HepG2 (cell line): ENCODE data around the gene MARF1. TPM values are rescaled to one million over a fixed set of nuclear protein-coding genes. Genes with fewer than 3 reads are reported as not detected.

Experiments
- ARNTL ChIP-seq: sonication (generic); formaldehyde crosslinking; IDR thresholded peaks from 2 replicates; pipeline ENCODE4 v1.4.0; 2020; ENCODE audit warnings: mild to moderate bottlenecking, missing genetic modification reagents
- ATRX ChIP-seq: sonication (generic); formaldehyde crosslinking; IDR thresholded peaks from 2 replicates; pipeline ENCODE4 v1.4.0; 2020; ENCODE audit warnings: missing genetic modification reagents, borderline replicate concordance
- JUND ChIP-seq: sonication (generic); formaldehyde crosslinking; IDR thresholded peaks from 2 replicates; pipeline ENCODE4 v1.8.0; 2022; ENCODE audit warnings: mild to moderate bottlenecking, missing genetic modification reagents
- KLF15 ChIP-seq: sonication (generic); formaldehyde crosslinking; IDR thresholded peaks from 2 replicates; pipeline ENCODE4 v1.8.1; 2023; ENCODE audit warnings: borderline replicate concordance, mild to moderate bottlenecking, inconsistent platforms, missing genetic modification reagents, mixed read lengths
- MAFG ChIP-seq: sonication (generic); formaldehyde crosslinking; IDR thresholded peaks from 2 replicates; pipeline ENCODE4 v1.5.1; 2020; ENCODE audit warnings: mild to moderate bottlenecking, missing genetic modification reagents
- MAX ChIP-seq: IDR thresholded peaks from 2 replicates; pipeline ENCODE4 v1.6.1; 2012; ENCODE audit warnings: inconsistent platforms
- MLXIP ChIP-seq: sonication (generic); formaldehyde crosslinking; IDR thresholded peaks from 2 replicates; pipeline ENCODE4 v1.9.0; 2021; ENCODE audit warnings: missing genetic modification reagents, borderline replicate concordance
- NAIF1 ChIP-seq: sonication (generic); formaldehyde crosslinking; IDR thresholded peaks from 2 replicates; pipeline ENCODE4 v1.5.0; 2020; ENCODE audit warnings: mild to moderate bottlenecking, missing genetic modification reagents, borderline replicate concordance
- NRL ChIP-seq: sonication (generic); formaldehyde crosslinking; IDR thresholded peaks from 2 replicates; pipeline ENCODE4 v1.5.0; 2020; ENCODE audit warnings: missing genetic modification reagents, mild to moderate bottlenecking, moderate library complexity, borderline replicate concordance
- SMARCC2 ChIP-seq: fragments of 450-650 bp; IDR thresholded peaks from 2 replicates; pipeline ENCODE4 v1.6.1; 2017; ENCODE audit warnings: antibody characterized with exemption, mild to moderate bottlenecking
- SP2 ChIP-seq: sonication (generic); formaldehyde crosslinking; IDR thresholded peaks from 2 replicates; pipeline ENCODE4 v1.5.1; 2020; ENCODE audit warnings: mild to moderate bottlenecking, missing genetic modification reagents
- TARDBP ChIP-seq: sonication (generic); formaldehyde crosslinking; IDR thresholded peaks from 2 replicates; pipeline ENCODE4 v1.8.0; 2022; ENCODE audit warnings: mild to moderate bottlenecking, missing genetic modification reagents
- U2AF1 ChIP-seq: fragments of 200-400 bp; formaldehyde crosslinking; optimal IDR thresholded peaks from 2 replicates; pipeline ENCODE3; 2017; ENCODE audit warnings: mild to moderate bottlenecking, low read depth, low read length
- ZBTB38 ChIP-seq: sonication (generic); formaldehyde crosslinking; IDR thresholded peaks from 2 replicates; pipeline ENCODE4 v1.5.1; 2020; ENCODE audit warnings: mild to moderate bottlenecking, missing genetic modification reagents
- ZNF160 ChIP-seq: sonication (generic); formaldehyde crosslinking; IDR thresholded peaks from 2 replicates; pipeline ENCODE4 v1.8.0; 2022; ENCODE audit warnings: mild to moderate bottlenecking, inconsistent platforms, missing genetic modification reagents
- ZNF296 ChIP-seq: sonication (generic); formaldehyde crosslinking; conservative IDR thresholded peaks from 2 replicates; pipeline ENCODE4 v1.5.0; 2020; ENCODE audit warnings: mild to moderate bottlenecking, missing genetic modification reagents
- ZNF318 ChIP-seq: sonication (generic); formaldehyde crosslinking; IDR thresholded peaks from 2 replicates; pipeline ENCODE4 v1.4.0; 2020; ENCODE audit warnings: mild to moderate bottlenecking, missing genetic modification reagents
- ZNF670 ChIP-seq: sonication (generic); formaldehyde crosslinking; IDR thresholded peaks from 2 replicates; pipeline ENCODE4 v1.8.0; 2022; ENCODE audit warnings: mild to moderate bottlenecking, missing genetic modification reagents, borderline replicate concordance
- polyA plus RNA-seq, 8 experiments: library from polyadenylated mRNA; depleted of rRNA in 3 of 8; stranded (reverse) in 7 of 8; unstranded in 1 of 8; fragments of >200 nt; fragmentation: Illumina TruSeq in 4 of 8; extraction: Trizol in 4 of 8; gene quantifications; 2 replicates each; pipeline versions ENCODE4 v1.2.1 to v1.2.3, GENCODE V29; 2011 to 2016; ENCODE audit warnings: low read depth in 4 of 8, missing spikeins in 1 of 8, mixed read lengths in 1 of 8; ENCODE audit not compliant: insufficient read depth in 1 of 8
- total RNA-seq, 5 experiments: library from RNA; depleted of rRNA; stranded (reverse); fragments of >200 nt; fragmentation: Illumina TruSeq; extraction: Trizol; gene quantifications; 2 replicates each; pipeline ENCODE4 v1.2.3, GENCODE V29; 2016; ENCODE audit warnings: low read depth in 1 of 5

The MARF1 gene
- total and polyA plus RNA-seq, 2 of the 13 experiments (the other 11 are each of a cell fraction or from before 2014, with no cell fraction given) = 8.7 to 20.7 TPM

GRCh38 chr16:15608398-15609285, 34.3 kb downstream of the MARF1 start (continued):
- TF ChIP-seq ZNF296 (CRISPR knock-in tag) (no peak), ARNTL (CRISPR knock-in tag) (0 out of 2 replicates have a peak, but pooled peaks have one; percentile 39), ZNF318 (CRISPR knock-in tag) (no peak), ZNF670 (peak; percentile 96; the same call in 1 of the 2 replicates), SP2 (no peak), NAIF1 (CRISPR knock-in tag) (no peak), U2AF1 (no peak), ZNF160 (CRISPR knock-in tag) (no peak), SMARCC2 (peak; percentile 34; the same call in 1 of the 2 replicates), KLF15 (CRISPR knock-in tag) (no peak), NRL (CRISPR knock-in tag) (no peak), TARDBP (CRISPR knock-in tag) (no peak; the same call in 1 of the 2 replicates), ATRX (CRISPR knock-in tag) (no peak), MAFG (no peak), MLXIP (no peak), ZBTB38 (CRISPR knock-in tag) (peak; percentile 55), JUND (CRISPR knock-in tag) (no peak), MAX (no peak)
